Activated naive CD4-positive, alpha-beta T cell (primary cell): Measurements from ENCODE around the gene C12orf75.
"Not testable (repeated sequence)": the region's sequence is repeated elsewhere in the genome, so short reads cannot be mapped to it uniquely, and the experiment has no call there.

ENCODE experiments used
- DNase-seq, 4 experiments: peaks; one replicate each; lab custom pipeline; 2025; lab: John Stamatoyannopoulos, UW

Gene C12orf75

GRCh38 chr12:105330283-105330930 is at the start of gene C12orf75:
Gene C12orf75, plus strand, starts transcription at chr12:105330691. Its CDS starts 201 bp downstream, at chr12:105330892.
- peak; percentile 54 to 70 (median 56) for DNase-seq

DNA sequence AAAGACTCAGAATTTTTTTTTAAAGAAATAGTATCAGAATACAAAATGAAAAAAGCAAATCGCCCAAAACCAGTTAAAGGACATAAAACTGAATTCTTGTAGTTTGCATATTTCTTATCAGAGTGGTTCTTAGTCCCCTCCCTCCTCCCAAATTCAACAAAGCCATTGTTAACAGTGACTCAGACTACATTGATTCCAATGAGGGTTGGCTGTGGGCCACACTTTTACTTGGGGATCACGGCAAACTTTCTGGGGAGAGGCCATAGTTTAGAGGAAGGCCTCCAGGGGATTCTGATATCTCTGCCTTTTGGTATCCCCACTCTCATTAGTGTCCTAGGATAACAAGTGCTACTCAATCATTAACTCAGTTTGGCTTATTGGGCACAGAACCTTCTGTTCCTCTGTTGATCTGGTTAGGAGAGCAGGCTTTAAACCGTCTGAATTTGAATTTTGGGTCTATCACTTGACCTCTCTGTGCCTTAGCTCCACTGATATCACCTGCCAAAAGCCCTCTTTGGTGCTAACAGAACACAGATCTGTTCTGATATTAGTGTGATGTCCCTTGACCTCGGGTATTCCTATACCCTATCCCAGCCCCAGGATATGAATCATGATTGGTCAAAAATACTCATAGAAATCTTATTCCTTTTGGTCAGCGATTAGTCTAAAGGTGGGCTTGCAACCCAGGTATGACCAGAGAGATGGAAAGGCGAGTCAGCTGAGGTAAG is 49.4 kb upstream of the C12orf75 start:
- DNase-seq, result no peak

- no peak for DNase-seq
Observed at GRCh38 chr12:105281694-105282049, 48.8 kb upstream of the C12orf75 start.

DNA sequence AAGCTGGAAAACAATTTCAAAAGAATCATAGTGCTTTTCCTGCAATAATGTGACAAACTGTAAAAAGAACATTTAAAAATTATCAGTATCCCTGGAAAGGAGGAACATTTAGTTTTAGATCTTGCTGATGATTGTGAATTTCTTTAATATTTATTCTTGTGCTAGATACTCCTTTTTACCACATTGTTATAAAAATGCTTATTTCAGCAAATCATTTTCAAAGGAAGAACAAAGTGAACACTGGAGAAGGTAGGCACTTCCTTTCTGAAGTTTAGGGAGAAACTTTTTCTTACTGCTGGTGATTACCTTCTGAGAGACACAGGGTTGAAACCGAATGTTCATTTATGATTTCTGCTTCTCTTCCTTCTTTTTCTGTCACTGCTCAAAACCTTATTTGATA is 45.1 kb upstream of the C12orf75 start:
- DNase-seq, result no peak

- DNase-seq, result no peak
Observed at GRCh38 chr12:105287408-105287807, 43.1 kb upstream of the C12orf75 start.

DNA sequence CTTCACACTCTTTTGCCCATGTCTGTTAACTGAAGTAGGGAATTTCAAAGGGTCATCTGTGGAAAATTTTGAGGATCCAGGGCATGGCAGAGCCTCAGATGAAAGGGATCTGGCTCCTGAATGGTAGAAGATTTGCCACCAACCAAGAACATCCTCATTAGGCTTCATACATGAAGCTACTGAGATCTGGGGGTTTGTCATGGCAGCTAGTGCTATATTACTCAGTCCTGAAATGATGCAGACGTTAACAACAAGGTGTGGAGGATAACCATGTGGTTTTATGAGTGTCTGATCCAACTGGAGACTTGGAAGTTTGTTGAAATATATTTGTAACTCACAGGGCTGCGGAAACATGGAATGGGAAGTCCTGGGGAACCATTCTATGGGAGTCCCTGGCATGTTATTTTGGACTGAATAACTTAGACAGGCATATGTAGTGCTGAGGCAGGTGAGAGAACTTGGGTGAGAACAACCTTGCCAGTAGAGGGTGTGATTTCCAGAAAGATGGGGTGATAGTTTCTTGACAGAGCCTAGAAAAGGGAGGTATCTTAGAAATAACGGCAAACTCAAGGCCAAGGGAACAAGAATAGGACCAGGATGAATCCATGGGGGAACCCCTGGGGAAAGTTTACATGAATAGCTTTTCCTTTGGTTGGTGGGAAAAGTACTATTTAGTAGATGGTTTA is 42.0 kb upstream of the C12orf75 start:
- no peak for DNase-seq

DNA sequence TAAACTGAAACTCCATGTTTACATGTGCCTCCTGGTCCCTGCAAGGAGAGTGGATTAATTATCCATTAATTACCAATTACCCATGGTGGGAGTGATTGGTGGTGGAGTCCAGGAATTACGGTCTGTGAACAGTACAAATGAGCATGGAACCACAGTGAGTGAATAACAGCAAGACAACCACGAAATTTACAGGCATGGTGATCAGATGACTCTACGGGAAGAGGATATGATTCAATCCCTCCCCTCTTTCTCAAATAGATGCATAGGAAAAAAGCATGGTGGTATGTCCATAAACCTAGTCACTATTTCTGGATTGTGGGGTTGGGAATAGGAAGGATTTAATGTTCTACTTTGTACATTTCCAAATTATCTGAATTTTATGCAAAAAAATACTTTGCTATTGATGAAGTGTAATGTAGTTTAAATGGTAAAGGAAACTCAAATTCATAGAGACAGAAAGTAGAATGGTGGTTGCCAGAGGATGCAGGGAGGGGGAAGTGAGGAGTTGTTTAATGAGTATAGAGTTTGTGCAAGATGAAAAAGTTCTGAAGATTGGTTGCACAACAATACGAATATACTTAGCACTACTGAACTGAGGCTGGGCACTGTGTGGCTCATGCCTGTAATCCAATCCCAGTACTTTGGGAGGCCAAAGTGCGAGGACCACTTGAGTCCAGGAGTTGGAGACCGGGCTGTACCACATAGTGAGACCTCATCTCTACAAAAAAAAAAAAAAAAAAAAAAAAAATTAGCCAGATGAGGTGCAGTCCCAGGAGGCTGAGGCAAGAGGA is 41.2 kb upstream of the C12orf75 start:
- DNase-seq, result no peak

- no peak for DNase-seq
Observed at GRCh38 chr12:105291531-105291930, 39.0 kb upstream of the C12orf75 start.

DNA sequence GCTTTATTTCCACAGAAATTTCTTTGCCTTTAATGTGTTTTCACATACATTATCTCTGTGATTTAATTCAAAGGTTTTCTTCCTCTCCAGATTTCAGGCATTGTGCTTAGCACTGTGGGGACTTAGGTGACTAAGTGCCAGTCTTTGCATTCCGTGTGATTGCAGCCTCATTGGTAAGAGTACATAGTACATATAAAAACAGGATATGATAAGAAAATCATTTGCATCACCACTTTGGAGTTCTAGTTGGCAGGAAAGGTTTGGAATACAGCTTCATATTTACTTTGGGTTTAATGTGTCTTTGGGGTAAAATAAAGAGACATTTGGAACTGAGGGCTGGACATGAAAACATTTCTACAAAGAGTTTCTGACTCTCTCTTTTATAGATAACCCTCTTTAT is 37.8 kb upstream of the C12orf75 start:
- no peak for DNase-seq

DNA sequence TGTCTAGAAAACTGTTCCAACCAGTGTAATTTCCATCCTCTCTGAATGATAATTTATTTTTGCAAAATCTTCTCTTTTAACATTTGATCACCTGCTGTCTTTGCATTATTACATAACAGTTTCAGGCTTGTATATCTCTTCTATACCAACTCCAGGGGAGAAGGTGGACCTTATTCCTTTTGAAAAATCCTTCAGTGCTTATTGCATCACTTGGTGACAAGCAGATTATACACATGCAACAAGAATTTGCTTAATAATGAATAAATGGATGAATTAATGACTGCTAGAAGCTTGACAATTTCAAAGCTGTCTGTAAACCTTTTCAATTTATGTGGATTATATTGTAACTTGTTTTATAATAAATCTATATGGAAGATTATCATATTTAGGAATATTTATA is 37.3 kb upstream of the C12orf75 start:
- no peak for DNase-seq

- DNase-seq, result no peak
Observed at GRCh38 chr12:105294161-105294560, 36.3 kb upstream of the C12orf75 start.

DNA sequence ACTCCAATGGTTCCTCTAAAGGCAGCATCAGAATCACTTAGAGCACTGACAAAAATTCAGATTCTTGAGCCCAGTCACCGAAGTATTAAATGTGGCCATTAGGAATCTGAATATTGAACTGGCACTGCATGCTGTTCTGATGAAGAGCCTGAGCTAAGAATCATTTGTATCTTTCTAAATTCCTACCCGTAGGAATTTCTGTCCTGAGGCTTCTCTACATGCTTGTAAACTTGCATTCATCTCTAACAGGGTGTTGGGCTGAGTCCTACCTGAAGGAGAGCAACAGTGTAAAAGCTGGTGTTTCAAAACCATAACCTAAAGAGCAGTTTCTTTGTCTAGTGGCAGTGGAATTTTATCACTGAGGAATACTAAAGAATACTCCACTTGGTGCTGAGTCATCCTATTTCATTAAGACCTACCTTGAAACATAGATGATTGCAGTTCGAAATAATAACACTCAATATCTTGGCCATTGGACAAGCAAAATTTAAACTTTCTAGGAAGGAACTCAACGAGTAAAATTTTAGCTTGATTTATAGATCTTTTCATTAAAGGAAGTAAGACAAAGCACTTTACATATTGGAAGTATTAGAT is 35.5 kb upstream of the C12orf75 start:
- no peak for DNase-seq

DNA sequence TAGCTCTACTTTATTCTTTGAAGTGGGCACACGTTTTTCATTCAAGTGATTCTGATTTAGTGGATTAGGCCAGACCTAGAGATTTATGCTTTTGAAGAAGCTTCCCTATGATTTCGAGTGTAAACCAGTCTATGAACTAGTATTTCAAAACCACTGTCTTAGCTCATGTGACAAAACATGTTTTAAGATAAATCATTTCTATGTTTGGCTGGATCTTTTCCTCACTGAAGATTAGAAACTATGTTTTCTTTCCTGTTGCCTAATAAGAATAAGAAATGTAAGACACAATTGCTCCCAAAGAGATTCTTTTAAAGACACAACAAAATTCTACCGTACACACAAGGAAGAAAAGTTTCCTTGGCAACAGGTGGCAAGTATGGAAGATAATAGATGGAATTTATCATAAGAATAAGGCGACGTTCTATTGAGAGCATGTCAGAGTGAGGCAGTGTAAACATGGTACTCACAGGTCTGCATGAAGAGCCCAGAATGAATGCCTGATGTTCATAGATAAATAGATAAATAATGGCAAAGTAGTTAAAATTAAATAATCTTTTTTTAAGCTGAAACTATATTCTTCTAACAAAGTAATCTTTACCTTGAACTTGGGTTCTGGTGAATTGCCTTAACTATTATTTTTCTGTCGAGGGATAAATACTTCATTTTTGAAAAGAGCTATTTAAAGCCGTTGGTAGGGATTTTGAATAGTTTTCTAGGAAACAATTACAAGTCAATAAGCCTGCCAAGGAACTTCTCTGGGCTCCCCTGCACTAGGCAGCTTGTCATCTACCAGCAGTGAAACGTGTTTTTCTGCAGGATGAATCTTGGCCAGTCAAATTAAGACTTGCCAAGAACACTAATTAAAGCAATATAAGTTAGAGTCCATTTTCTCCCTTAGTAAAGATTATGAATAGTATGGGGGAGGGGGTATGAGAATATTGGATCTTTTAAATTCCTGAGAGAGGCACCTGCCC is 34.1 kb upstream of the C12orf75 start:
- DNase-seq, result no peak

GRCh38 chr12:105300883-105301282 is 29.6 kb upstream of the C12orf75 start:
- no peak for DNase-seq

GRCh38 chr12:105301696-105302095 is 28.8 kb upstream of the C12orf75 start:
- no peak for DNase-seq

GRCh38 chr12:105302986-105303385 is 27.5 kb upstream of the C12orf75 start:
- not testable (repeated sequence) for DNase-seq

DNA sequence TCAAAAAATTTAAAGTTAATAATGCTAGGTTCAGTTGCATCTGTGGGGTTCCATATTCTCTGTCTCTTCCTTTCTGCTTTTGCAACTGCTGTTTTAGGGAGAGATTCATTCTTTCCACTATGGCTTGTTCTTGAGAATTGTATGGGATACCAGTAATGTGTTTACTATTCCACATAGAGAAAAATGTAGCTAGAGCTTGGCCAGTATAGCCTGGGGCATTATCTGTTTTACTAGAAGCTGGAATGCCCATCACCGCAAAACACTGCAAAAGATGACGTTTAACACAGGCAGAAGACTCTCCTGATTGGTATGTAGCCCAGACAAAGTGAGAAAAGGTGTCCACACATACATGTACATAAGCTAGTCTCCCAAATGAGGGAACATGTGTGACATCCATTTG is 25.9 kb upstream of the C12orf75 start:
- DNase-seq, result not testable (repeated sequence)

DNA sequence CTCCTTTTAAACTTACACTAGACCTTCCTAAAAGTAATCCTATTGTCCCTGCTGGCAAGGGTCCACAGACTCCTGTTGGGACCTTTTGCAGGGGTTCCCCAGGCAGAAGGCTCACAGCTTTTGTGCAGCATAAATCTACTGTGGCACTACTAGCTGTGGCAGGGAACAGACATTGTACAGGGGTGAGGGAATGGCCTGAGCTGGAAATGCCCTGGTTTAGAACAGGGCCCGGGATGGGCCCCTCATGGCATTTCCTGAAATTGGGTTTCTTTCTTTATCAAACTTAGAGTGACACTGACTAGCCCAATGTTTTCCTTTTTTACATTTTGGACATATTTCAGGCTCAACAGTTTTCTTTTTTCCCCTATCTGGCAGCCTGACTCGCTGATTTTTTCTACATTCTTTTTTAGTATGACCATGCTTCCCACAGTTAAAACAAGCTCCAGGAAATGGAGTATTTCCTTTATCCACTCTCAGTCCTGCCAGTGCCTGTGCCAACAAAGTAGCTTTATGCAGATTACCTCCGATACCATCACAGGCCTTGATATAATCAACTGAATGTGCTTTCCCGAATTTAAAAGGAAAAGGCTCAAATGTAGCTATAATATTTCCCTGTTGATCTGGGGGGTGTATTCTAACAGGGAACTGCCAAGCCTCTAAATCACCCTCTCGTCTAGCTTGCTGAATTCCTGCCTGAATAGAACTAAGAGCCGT is 22.7 kb upstream of the C12orf75 start:
- not testable (repeated sequence) for DNase-seq

DNA sequence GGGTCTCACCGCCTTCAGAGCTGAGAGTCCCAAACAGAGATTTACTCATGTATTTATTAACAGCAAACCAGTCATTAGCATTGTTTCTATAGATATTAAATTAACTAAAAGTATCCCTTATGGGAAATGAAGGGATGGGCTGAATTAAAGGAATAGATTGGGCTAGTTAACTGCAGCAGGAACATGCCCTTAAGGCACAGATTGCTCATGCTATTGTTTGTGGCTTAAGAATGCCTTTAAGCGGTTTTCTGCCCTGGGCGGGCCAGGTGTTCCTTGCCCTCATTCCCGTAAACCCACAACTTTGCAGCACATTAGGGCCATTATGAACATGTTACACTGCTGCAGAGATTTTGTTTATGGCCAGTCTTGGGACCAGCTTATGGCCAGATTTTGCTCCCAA is 21.7 kb upstream of the C12orf75 start:
- not testable (repeated sequence) for DNase-seq

DNA sequence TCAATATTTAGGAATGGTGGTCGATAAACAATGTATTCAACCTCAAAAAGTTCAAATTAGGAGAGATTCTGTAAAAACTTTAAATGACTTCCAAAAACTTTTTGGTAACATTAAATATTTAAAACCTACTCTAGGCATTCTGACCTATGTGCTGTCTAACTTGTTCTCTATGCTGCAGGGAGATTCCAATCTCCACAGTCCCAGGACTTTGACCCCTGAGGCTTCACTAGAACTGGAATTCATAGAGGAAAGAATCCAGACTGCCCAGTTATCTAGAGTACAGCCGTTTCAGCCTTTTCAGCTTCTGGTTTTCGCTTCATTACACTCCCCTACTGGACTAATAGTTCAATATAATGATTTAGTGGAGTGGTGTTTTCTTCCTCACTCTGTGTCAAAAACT is 21.1 kb upstream of the C12orf75 start:
- DNase-seq, result not testable (repeated sequence)
